H1 (cell line): Measurements from ENCODE around the gene NEGR1. TPM values are rescaled to one million over a fixed set of nuclear protein-coding genes. Genes with fewer than 3 reads are reported as not detected.

ENCODE experiments used
- CTCF ChIA-PET: fragments of 300-600 bp; sonication (Branson Sonifier 250); formaldehyde crosslinking; loops from one replicate; lab custom pipeline; 2021; ENCODE audit not compliant: partially characterized antibody; lab: Charles Lee
- POLR2A ChIA-PET: fragments of 300-600 bp; sonication (Branson Sonifier 250); formaldehyde crosslinking; loops from one replicate; lab custom pipeline; 2021; ENCODE audit warnings: inconsistent platforms; ENCODE audit not compliant: partially characterized antibody; lab: Charles Lee
- DNase-seq, 2 experiments: peaks; one replicate each; pipeline versions ENCODE4 v3.0.0 to v3.0.0-alpha.2; 2010 to 2022; ENCODE audit warnings: low spot score in 2 of 2, low read depth in 1 of 2, mixed read lengths in 1 of 2
- FAIRE-seq: peaks from 2 replicates; lab custom pipeline; 2011; peaks lifted over from hg19 to GRCh38; lab: Jason Lieb, UNC
- H2AFZ ChIP-seq: 2 replicates; pipeline ENCODE4 v1.8.1; 2012; ENCODE audit warnings: low read length, inconsistent platforms
- H2AK5ac ChIP-seq: 2 replicates; pipeline ENCODE4 v1.6.1; 2013; ENCODE audit warnings: low read depth, low read length
- H2BK120ac ChIP-seq: replicated peaks from 2 replicates; pipeline ENCODE3; 2013; ENCODE audit warnings: low read depth, low read length, inconsistent platforms
- H2BK12ac ChIP-seq: 2 replicates; pipeline ENCODE4 v1.6.1; 2013; ENCODE audit warnings: low read depth, low read length
- H2BK15ac ChIP-seq: 2 replicates; pipeline ENCODE4 v1.6.1; 2013; ENCODE audit warnings: low read length
- H2BK20ac ChIP-seq: 2 replicates; pipeline ENCODE4 v1.6.1; 2013; ENCODE audit warnings: low read length
- H2BK5ac ChIP-seq: 2 replicates; pipeline ENCODE4 v1.6.1; 2013; ENCODE audit warnings: low read depth, low read length
- H3K14ac ChIP-seq: 2 replicates; pipeline ENCODE4 v1.6.1; 2013; ENCODE audit warnings: inconsistent platforms; ENCODE audit not compliant: insufficient read length
- H3K18ac ChIP-seq: 2 replicates; pipeline ENCODE4 v1.6.1; 2013; ENCODE audit warnings: low read length; ENCODE audit errors: extremely low read depth
- H3K23ac ChIP-seq: 2 replicates; pipeline ENCODE4 v1.6.1; 2013; ENCODE audit warnings: inconsistent platforms; ENCODE audit not compliant: insufficient read length
- H3K23me2 ChIP-seq: 2 replicates; pipeline ENCODE4 v1.6.1; 2013; ENCODE audit warnings: low read depth, low read length
- H3K27ac ChIP-seq: 2 replicates; pipeline ENCODE4 v1.6.1; 2011; ENCODE audit warnings: low read depth, low read length, inconsistent platforms
- H3K27me3 ChIP-seq, 4 experiments: replicated peaks in 1 of 4; 1 replicate in 1 of 4; 2 replicates in 3 of 4; pipeline versions ENCODE4 v1.6.1 to v1.8.1; 2011 to 2013; ENCODE audit warnings: low read length in 3 of 4, mild to moderate bottlenecking in 3 of 4, inconsistent platforms in 2 of 4, mixed read lengths in 2 of 4, moderate library complexity in 1 of 4; ENCODE audit not compliant: control insufficient read depth in 3 of 4, insufficient read depth in 3 of 4; ENCODE audit errors: extremely low read depth in 1 of 4
- H3K36me3 ChIP-seq, 4 experiments: 2 replicates each; pipeline versions ENCODE4 v1.6.1 to v1.8.1; 2011 to 2013; ENCODE audit warnings: mild to moderate bottlenecking in 4 of 4, low read length in 3 of 4, moderate library complexity in 2 of 4, control low read depth in 1 of 4, inconsistent platforms in 1 of 4; ENCODE audit not compliant: insufficient read depth in 4 of 4, control insufficient read depth in 2 of 4
- H3K4ac ChIP-seq: replicated peaks from 2 replicates; pipeline ENCODE3; 2013; ENCODE audit warnings: low read length, low read depth, mixed read lengths, inconsistent platforms; ENCODE audit not compliant: insufficient read length
- H3K4me1 ChIP-seq, 4 experiments: replicated peaks in 1 of 4; 1 replicate in 1 of 4; 2 replicates in 3 of 4; pipeline versions ENCODE4 v1.6.1 to v1.8.1; 2011 to 2013; ENCODE audit warnings: low read length in 3 of 4, inconsistent platforms in 2 of 4, mixed read lengths in 1 of 4; ENCODE audit not compliant: insufficient read depth in 4 of 4, control insufficient read depth in 3 of 4
- H3K4me2 ChIP-seq, 2 experiments: 2 replicates each; pipeline versions ENCODE4 v1.6.1 to v1.8.1; 2011 to 2013; ENCODE audit warnings: low read depth in 2 of 2, low read length in 2 of 2, control low read depth in 1 of 2, inconsistent platforms in 1 of 2, mild to moderate bottlenecking in 1 of 2; ENCODE audit not compliant: insufficient read depth in 1 of 2
- H3K4me3 ChIP-seq, 4 experiments: fragments of 200-600, 300-600 bp in 1 of 4; sonication (generic), shearing (Covaris generic), sonication (Bioruptor Twin) in 1 of 4; 2 replicates each; pipeline versions ENCODE4 v1.5.1 to v1.8.1; 2011 to 2016; ENCODE audit warnings: low read length in 4 of 4, low read depth in 3 of 4, control low read depth in 2 of 4, inconsistent platforms in 2 of 4, mild to moderate bottlenecking in 2 of 4, mixed read lengths in 1 of 4, moderate library complexity in 1 of 4; ENCODE audit not compliant: insufficient read depth in 2 of 4; ENCODE audit errors: extremely low read depth in 1 of 4
- H3K56ac ChIP-seq: replicated peaks from 2 replicates; pipeline ENCODE3; 2013; ENCODE audit warnings: low read depth, mild to moderate bottlenecking, mixed read lengths, low read length, inconsistent platforms; ENCODE audit not compliant: insufficient read length
- H3K79me1 ChIP-seq: 2 replicates; pipeline ENCODE4 v1.6.1; 2013; ENCODE audit warnings: low read depth, low read length, control low read depth
- H3K79me2 ChIP-seq, 2 experiments: 2 replicates each; pipeline versions ENCODE4 v1.6.1 to v1.8.1; 2012 to 2013; ENCODE audit warnings: low read length in 2 of 2, mild to moderate bottlenecking in 2 of 2, inconsistent platforms in 1 of 2; ENCODE audit not compliant: insufficient read depth in 2 of 2, control insufficient read depth in 1 of 2
- H3K9ac ChIP-seq, 4 experiments: replicated peaks in 1 of 4; 1 replicate in 1 of 4; 2 replicates in 3 of 4; pipeline versions ENCODE4 v1.6.1 to v1.8.1; 2011 to 2013; ENCODE audit warnings: low read depth in 3 of 4, low read length in 3 of 4, control low read depth in 2 of 4, mild to moderate bottlenecking in 2 of 4, moderate library complexity in 2 of 4, inconsistent platforms in 1 of 4; ENCODE audit errors: extremely low read depth in 1 of 4
- H3K9me3 ChIP-seq, 2 experiments: 2 replicates each; pipeline versions ENCODE4 v1.6.1 to v1.8.1; 2012 to 2013; ENCODE audit warnings: mild to moderate bottlenecking in 2 of 2, moderate library complexity in 2 of 2, control low read depth in 1 of 2, inconsistent platforms in 1 of 2, low read depth in 1 of 2, low read length in 1 of 2, mixed read lengths in 1 of 2; ENCODE audit not compliant: insufficient read depth in 2 of 2
- H4K20me1 ChIP-seq, 2 experiments: replicated peaks in 1 of 2; 2 replicates each; pipeline versions ENCODE3 to v1.8.1; 2011 to 2013; ENCODE audit warnings: inconsistent platforms in 2 of 2, low read length in 2 of 2, mild to moderate bottlenecking in 1 of 2; ENCODE audit not compliant: insufficient read depth in 2 of 2, control insufficient read depth in 1 of 2
- H4K5ac ChIP-seq: 2 replicates; pipeline ENCODE4 v1.6.1; 2013; ENCODE audit warnings: low read length, low read depth, mixed read lengths, inconsistent platforms; ENCODE audit not compliant: insufficient read length
- H4K8ac ChIP-seq: 2 replicates; pipeline ENCODE4 v1.8.0; 2013; ENCODE audit warnings: mild to moderate bottlenecking, moderate library complexity, low read length, inconsistent platforms; ENCODE audit not compliant: insufficient read depth; ENCODE audit errors: extremely low read depth
- H4K91ac ChIP-seq: replicated peaks from 2 replicates; pipeline ENCODE3; 2013; ENCODE audit warnings: low read length, mixed read lengths, inconsistent platforms; ENCODE audit not compliant: insufficient read length
- CHD2 ChIP-seq: IDR thresholded peaks from 2 replicates; pipeline ENCODE4 v1.6.1; 2012; ENCODE audit warnings: low read length, improper control_type of control experiment
- GTF2F1 ChIP-seq: IDR thresholded peaks from 2 replicates; pipeline ENCODE4 v1.6.1; 2012; ENCODE audit warnings: low read depth, low read length, improper control_type of control experiment, borderline replicate concordance
- HDAC6 ChIP-seq: IDR thresholded peaks from one replicate; pipeline ENCODE4 v1.7.1; 2012; ENCODE audit warnings: low read depth, mild to moderate bottlenecking, inconsistent platforms, low read length, moderate library complexity
- MAX ChIP-seq: IDR thresholded peaks from 2 replicates; pipeline ENCODE4 v1.6.1; 2012; ENCODE audit warnings: inconsistent platforms
- RFX5 ChIP-seq: IDR thresholded peaks from 2 replicates; pipeline ENCODE4 v1.6.1; 2011; ENCODE audit warnings: low read depth, low read length, improper control_type of control experiment, borderline replicate concordance
- SP1 ChIP-seq: IDR thresholded peaks from 2 replicates; pipeline ENCODE4 v1.6.1; 2011; ENCODE audit warnings: low read depth, low read length
- SRF ChIP-seq: IDR thresholded peaks from 2 replicates; pipeline ENCODE4 v1.6.1; 2011; ENCODE audit warnings: mild to moderate bottlenecking, low read depth, low read length, moderate library complexity
- USF2 ChIP-seq: IDR thresholded peaks from 2 replicates; pipeline ENCODE4 v1.6.1; 2011; ENCODE audit warnings: low read length, improper control_type of control experiment
- ZNF274 ChIP-seq: IDR thresholded peaks from 2 replicates; pipeline ENCODE4 v1.7.0; 2012; ENCODE audit warnings: low read length, borderline replicate concordance; ENCODE audit errors: extremely low read depth
- WGBS, 2 experiments: shearing (Covaris generic) in 1 of 2; methylation state at CpG; one replicate each; pipeline versions ENCODE4 v1.1.6 to v1.1.7; 2013 to 2015; ENCODE audit warnings: low lambda C conversion rate in 2 of 2, mixed read lengths in 2 of 2, inconsistent platforms in 1 of 2, low coverage in 1 of 2, missing lambda C conversion rate in 1 of 2; ENCODE audit not compliant: insufficient replicate concordance in 2 of 2, insufficient coverage in 1 of 2, insufficient read length in 1 of 2; ENCODE audit errors: extremely low coverage in 1 of 2, missing lambda C conversion rate in 1 of 2; 5-methylcytosine and 5-hydroxymethylcytosine counted together
- polyA plus RNA-seq, 7 experiments: library from polyadenylated mRNA; depleted of rRNA in 3 of 7; stranded (reverse) in 5 of 7; unstranded in 2 of 7; fragments of >200 nt in 5 of 7; fragments of 200-250 nt in 2 of 7; gene quantifications; 1 replicate in 5 of 7; 2 replicates in 1 of 7; 4 replicates in 1 of 7; pipeline versions ENCODE4 v1.2.1 to v1.2.3, GENCODE V29; 2011 to 2013; ENCODE audit warnings: missing spikeins in 2 of 7, mixed read lengths in 2 of 7
- total RNA-seq: library from RNA; stranded (reverse); fragmentation: NEBNext Ultra II Directional; extraction: Animal tissue kit (Norgen Biotek cat#: 25700); gene quantifications from 2 replicates; pipeline ENCODE4 v1.2.1, GENCODE V29; 2021

The NEGR1 gene
- total and polyA plus RNA-seq, 2 of the 8 experiments (the other 6 are each of a cell fraction or from before 2014, with no cell fraction given): 0.71 to 1.3 TPM

- Histone ChIP-seq H3K27me3 (no peaks in the 10 kb centered on the region), H3K23ac (no peak overlapping the region), H3K79me1 (no peaks in the 10 kb centered on the region), H2BK12ac (no peak overlapping the region), H3K9ac (no peak overlapping the region), H3K23me2 (no peaks in the 10 kb centered on the region), H2BK15ac (no peak overlapping the region), H2BK20ac (no peak overlapping the region), H2BK5ac (no peak overlapping the region), H2BK120ac (no peak overlapping the region), H4K20me1 (no peaks in the 10 kb centered on the region), H3K27ac (no peak overlapping the region), H3K9me3 (no peaks in the 10 kb centered on the region), H3K4me1 (no peaks in the 10 kb centered on the region), H3K36me3 (no peaks in the 10 kb centered on the region), H3K14ac (no peak overlapping the region), H3K4me3 (no peak overlapping the region), H3K79me2 (no peaks in the 10 kb centered on the region), H4K8ac (no peak overlapping the region), H3K18ac (no peak overlapping the region), H4K91ac (no peak overlapping the region), H3K4ac (no peak overlapping the region), H3K4me2 (no peak overlapping the region), H2AK5ac (no peak overlapping the region), H2AFZ (no peak overlapping the region), H3K56ac (no peak overlapping the region), H4K5ac (no peak overlapping the region)
- TF ChIP-seq USF2: no peak
- no peak for TF ChIP-seq GTF2F1
- no peak for TF ChIP-seq CHD2
- TF ChIP-seq HDAC6: no peak
- TF ChIP-seq RFX5: no peak
- TF ChIP-seq ZNF274: no peak
- no peak for TF ChIP-seq SP1
- no peak for TF ChIP-seq MAX
- no peak for TF ChIP-seq SRF
- WGBS, 2 experiments: 91% methylated on average over 4 of the region's 4 CpGs; no CpG with 5 or more reads in 1 of the 2 experiments
- ChIA-PET CTCF (interaction anchor here (1.1 kb wide), 1 partner anchor 54 kb away, joined by 3 read pairs; the partner anchor contains the start of gene NEGR1), POLR2A (no interaction called here)
- no peak for FAIRE-seq
- DNase-seq: no peak
These were observed 54.7 kb downstream of the NEGR1 start for GRCh38 chr1:72227667-72228066.
